ENCODE data around the gene FAIM2.

The FAIM2 gene

GRCh38 chr12:49920241-49920914 is 16.7 kb upstream of the FAIM2 start:
- DNase-seq (ENCODE audit: low read depth in 1 of 2, low spot score in 1 of 2) = no peak

GRCh38 chr12:49917788-49918173 is 14.1 kb upstream of the FAIM2 start:
- no peak for DNase-seq (ENCODE audit: low read depth in 1 of 2, low spot score in 1 of 2)

GRCh38 chr12:49917166-49917787 is 13.6 kb upstream of the FAIM2 start:
- no peak for DNase-seq (ENCODE audit: low read depth in 1 of 2, low spot score in 1 of 2)

- DNase-seq (ENCODE audit: low read depth in 1 of 2, low spot score in 1 of 2) = no peak
Observed at GRCh38 chr12:49916129-49916919, 12.6 kb upstream of the FAIM2 start.

GRCh38 chr12:49912345-49913255 is 8.9 kb upstream of the FAIM2 start:
- DNase-seq (ENCODE audit: low read depth in 1 of 2, low spot score in 1 of 2) = no peak

DNA sequence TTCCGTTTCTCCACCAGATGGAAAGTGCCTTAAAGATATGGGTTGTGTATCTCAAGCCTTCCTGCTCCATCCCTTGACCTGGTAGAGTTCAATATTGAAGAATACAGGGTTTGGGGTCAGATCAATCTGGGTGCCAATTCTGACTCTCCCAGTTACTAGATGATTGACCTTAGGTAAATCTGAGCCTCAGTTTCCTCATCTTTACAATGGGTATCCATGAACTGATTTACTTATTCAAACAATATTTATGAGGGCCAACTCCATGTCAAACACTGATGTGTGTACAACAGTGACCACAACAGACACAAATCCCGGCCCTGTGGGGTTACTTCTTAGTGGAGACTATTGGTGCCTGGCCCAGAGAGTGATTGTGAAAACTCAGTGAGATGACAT is 7.5 kb upstream of the FAIM2 start:
- DNase-seq (ENCODE audit: low read depth in 1 of 2, low spot score in 1 of 2) = no peak

GRCh38 chr12:49910331-49911212 is 6.9 kb upstream of the FAIM2 start:
- DNase-seq (ENCODE audit: low read depth in 1 of 2, low spot score in 1 of 2) = no peak

- no peak for DNase-seq (ENCODE audit: low read depth in 1 of 2, low spot score in 1 of 2)
Observed at GRCh38 chr12:49909826-49910225, 6.1 kb upstream of the FAIM2 start.

- DNase-seq (ENCODE audit: low read depth in 1 of 2, low spot score in 1 of 2) = no peak
Observed at GRCh38 chr12:49909356-49909755, 5.7 kb upstream of the FAIM2 start.

DNA sequence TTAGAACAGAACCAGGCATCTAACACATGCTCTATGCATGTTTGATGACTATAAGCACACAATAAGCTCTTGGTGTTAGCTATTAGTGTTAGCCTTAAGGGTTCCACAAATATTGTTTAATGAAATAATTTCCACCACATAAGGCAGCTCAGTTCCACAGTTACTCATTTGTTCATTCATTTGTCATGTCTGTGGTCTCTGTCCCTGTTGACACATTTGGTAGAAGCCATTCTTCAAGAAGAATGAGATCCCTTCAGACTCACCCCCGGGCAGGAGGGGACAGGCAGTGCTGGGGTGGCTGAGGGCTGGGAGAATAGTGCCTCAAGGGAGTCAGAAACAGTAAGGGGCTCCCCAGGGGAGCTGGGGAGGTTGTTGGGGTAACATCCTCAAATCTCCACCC is 3.7 kb upstream of the FAIM2 start:
- no peak for DNase-seq (ENCODE audit: low read depth in 1 of 2, low spot score in 1 of 2)

- DNase-seq (ENCODE audit: low read depth in 1 of 2, low spot score in 1 of 2) = no peak
Observed at GRCh38 chr12:49905718-49906314, 2.1 kb upstream of the FAIM2 start.

DNA sequence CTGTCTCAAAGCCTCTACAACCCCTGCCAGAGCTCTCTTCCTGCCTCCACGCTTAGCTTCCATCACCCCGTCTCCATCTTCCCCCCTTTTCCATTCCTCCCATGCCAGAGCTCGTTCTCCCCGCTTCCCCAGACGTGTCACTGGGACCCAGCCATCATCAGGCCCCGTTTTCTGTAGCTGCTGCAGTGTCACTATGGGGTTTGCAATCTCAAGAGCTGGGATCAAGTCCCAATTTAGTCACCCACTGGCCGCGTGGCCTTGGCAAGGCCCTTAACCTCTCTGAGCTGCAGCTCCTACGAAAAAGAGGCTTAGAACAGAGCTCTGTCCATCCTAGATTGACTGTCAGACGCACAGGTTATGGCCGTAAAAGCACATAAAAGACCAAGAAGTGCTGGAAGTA is 901 bp upstream of the FAIM2 start:
- DNase-seq (ENCODE audit: low read depth in 1 of 2, low spot score in 1 of 2) = no peak

DNA sequence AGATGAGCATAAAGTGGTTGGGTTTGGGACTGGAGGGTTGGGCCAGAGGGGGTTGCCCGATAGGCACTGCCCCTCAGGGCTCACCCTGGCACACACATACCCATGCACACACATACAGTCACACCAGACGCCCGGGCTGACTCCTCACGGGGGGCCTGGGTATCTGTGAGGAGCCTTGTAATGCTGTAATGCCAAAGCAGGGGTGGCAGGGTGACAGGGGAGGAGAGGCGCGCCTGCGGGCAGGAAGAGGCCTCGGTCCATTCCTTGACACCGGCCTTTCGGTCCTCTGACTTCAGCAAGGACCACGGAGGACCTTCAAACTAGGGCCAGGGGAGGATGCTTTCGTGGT is 375 bp downstream of the FAIM2 start:
- no peak for DNase-seq (ENCODE audit: low read depth in 1 of 2, low spot score in 1 of 2)

GRCh38 chr12:49902399-49903350 is 1.0 kb downstream of the FAIM2 start:
- no peak for DNase-seq (ENCODE audit: low read depth in 1 of 2, low spot score in 1 of 2)

DNA sequence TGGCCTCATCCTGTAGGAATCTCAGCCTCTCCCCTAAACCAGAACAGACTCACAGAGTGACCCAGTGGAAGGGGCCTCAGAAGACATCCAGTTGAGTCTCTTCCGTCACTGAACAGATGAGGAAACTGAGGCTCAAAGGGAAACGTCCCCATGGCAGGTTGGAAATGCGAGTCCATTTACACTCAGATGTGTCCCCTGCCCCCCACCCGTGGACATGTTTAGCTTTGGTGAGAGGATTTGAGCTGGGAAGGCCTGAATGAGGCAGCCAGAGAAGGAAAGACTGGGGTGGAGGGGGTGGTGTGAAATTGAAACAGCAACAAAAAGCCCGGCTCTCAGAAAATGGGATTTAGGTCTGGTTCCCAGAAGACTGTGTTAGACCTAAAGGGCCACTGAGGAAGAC is 1.7 kb downstream of the FAIM2 start:
- no peak for DNase-seq (ENCODE audit: low read depth in 1 of 2, low spot score in 1 of 2)

DNA sequence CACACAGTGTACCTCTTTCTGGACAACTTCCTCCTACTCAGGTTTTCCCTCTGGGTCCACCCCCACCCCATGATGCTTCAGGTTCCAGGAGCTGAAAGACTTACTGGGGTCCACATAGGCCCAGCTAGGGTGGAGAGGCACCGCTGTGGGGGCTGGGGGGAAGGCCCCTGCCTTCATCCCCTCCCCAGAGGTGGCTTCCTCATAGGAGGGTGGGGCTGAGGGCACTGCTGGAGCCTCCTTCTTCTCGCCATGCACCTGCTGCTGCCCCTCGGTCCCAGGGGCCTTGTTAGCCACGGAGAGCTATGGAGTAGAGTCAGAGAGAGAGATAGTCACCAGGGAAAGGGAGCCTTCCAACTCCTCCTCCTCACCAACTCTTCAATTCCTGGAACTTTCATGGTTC is 2.7 kb downstream of the FAIM2 start:
- DNase-seq (ENCODE audit: low read depth in 1 of 2, low spot score in 1 of 2) = no peak

DNA sequence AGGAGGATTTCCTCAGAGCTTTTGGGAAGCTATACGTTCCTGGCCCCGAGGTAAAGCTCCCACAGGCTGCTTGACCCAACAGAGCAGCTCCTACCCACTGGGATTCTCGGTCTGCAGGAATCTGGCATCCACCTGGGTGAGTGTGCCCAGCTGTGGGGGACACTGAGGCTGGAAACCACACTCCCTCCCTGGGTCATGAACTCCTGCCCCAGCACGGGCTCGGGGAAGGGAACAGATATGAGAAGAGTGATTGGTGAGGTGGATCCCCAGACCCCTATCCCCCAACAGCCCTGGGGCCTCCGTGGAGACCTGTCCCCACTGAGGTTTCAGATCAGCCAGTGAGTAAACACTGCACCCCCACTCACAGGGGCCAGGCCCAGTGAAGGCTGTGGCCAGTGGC is 3.3 kb downstream of the FAIM2 start:
- DNase-seq (ENCODE audit: low read depth in 1 of 2, low spot score in 1 of 2) = no peak

- no peak for DNase-seq (ENCODE audit: low read depth in 1 of 2, low spot score in 1 of 2)
Observed at GRCh38 chr12:49899921-49900320, 3.8 kb downstream of the FAIM2 start.

DNA sequence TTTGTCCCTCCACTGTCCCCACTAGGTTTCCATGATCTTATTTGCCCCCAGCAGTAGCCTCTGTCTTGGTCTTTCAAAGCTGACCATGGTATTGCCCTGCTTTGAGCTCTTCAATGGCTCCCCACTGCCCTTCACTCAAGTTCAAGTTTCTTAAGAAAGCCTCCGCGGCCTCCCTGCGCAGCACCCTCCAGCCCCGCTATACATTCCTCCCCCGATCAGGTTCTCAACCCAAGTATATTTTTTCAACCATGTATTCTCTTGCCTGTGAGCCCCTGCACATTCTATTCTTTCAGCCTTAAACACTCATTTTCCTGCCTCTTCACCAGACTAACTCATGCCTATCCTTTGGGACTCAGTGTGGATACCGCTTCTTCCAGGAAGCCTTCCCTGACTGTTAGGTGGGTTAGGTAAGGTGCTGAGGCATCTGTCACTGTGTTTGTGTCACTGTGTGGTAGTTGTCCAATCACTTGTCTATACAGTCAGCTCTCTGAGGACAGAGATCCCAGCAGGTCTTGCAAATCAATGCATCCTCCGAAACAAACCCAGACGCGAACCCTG is 4.3 kb downstream of the FAIM2 start:
- DNase-seq (ENCODE audit: low read depth in 1 of 2, low spot score in 1 of 2) = no peak

Measured in stimulated activated CD4-positive, alpha-beta T cell treated with anti-CD3 and anti-CD28 coated beads, Interleukin-15, amount 100 ng/mL, for 1 hour (primary cell).